ENCODE measurements around the gene MISFA.
A peak's percentile ranks its signal among the peaks of the same experiment; 100 is the strongest.

Gene MISFA

DNA sequence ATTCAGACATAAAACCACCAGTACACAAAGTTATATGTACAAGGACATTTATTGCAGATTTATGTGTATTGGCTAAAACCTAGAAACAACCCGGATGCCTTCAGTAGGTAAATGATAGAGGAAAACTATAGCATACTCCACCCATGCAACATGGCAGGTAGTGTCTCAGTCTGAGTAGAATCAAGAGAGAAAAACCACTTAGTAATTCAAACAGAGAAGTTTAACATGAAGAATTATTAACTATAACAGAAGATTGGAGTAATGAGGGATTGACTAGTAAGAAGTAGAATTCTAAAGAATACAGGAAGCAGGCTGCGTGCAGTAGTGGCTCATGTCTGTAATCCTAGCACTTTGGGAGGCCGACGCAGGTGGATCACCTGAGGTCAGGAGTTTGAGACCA is 50.8 kb downstream of the MISFA start:
- Histone ChIP-seq H3K4me2 (ENCODE audit: low read length) (no peak overlapping the region; the same call in 1 of the 2 replicates), H3F3A (ENCODE audit: control insufficient read depth, insufficient read depth) (no peaks in the 10 kb centered on the region), H3K4me1 (ENCODE audit: control insufficient read depth, low read length) (peaks cover 10% of the 10 kb centered on the region), H3K9me2 (replicated peaks; ENCODE audit: control insufficient read depth, low read length) (no peaks in the 10 kb centered on the region), H3K79me2 (ENCODE audit: control insufficient read depth, low read length) (no peaks in the 10 kb centered on the region), H3K27me3 (ENCODE audit: control insufficient read depth, low read length) (no peaks in the 10 kb centered on the region), H4K20me1 (ENCODE audit: control insufficient read depth, insufficient read depth, low read depth, low read length) (no peaks in the 10 kb centered on the region), H3K4me3 (ENCODE audit: low read length) (no peak overlapping the region), H3K36me3 (ENCODE audit: control insufficient read depth, low read length) (no peaks in the 10 kb centered on the region), H3K9me3 (ENCODE audit: control insufficient read depth, insufficient read depth, low read length) (no peaks in the 10 kb centered on the region), H3K27ac (ENCODE audit: low read depth, low read length) (no peak overlapping the region)
- TF ChIP-seq CTCF (IDR thresholded peaks at IDR 0.05; ENCODE audit: low read depth, low read length, poor library complexity, severe bottlenecking) = no peak

DNA sequence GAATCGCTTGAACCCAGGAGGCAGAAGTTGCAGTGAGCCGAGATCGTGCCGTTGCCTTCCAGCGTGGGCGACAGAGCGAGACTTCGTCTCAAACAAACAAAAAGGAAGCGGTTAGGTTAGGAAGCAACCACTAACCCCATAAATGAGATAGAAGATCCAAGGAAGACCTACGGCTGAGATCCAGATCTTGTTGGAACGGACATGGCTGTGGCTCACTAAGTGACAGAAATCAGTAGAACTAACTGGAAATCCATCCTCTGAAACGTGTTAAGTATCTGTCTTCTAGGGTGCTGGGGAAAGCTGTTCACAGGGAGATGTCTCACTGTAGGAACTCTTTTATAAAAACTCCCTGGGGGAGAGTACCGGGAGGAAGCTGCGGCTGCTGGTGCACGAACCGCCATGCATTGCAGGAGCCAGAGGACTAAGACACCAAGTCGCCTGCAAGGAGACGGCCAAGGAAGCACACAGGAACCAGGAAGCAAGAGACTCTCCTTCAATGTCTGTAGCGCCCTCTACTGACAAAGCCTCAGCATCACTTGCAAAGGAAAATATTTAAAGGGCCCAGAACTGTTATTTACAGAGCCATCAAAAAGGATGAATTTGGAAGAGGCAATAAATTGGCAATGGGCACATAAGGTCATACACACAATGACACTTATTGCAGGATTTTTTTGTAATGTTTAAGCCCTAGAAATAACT is 51.4 kb downstream of the MISFA start:
- Histone ChIP-seq H3K9me3 (ENCODE audit: control insufficient read depth, insufficient read depth, low read length) (no peaks in the 10 kb centered on the region), H3K4me3 (ENCODE audit: low read length) (peak overlapping the region; percentile 53)

More for the DNA sequence above, 51.4 kb downstream of the MISFA start:
- Histone ChIP-seq H3F3A (ENCODE audit: control insufficient read depth, insufficient read depth) (no peaks in the 10 kb centered on the region), H3K27ac (ENCODE audit: low read depth, low read length) (no peak overlapping the region), H3K9me2 (replicated peaks; ENCODE audit: control insufficient read depth, low read length) (no peaks in the 10 kb centered on the region), H3K36me3 (ENCODE audit: control insufficient read depth, low read length) (no peaks in the 10 kb centered on the region), H3K4me2 (ENCODE audit: low read length) (peak overlapping the region; percentile 58), H3K79me2 (ENCODE audit: control insufficient read depth, low read length) (no peaks in the 10 kb centered on the region), H3K27me3 (ENCODE audit: control insufficient read depth, low read length) (no peaks in the 10 kb centered on the region), H4K20me1 (ENCODE audit: control insufficient read depth, insufficient read depth, low read depth, low read length) (no peaks in the 10 kb centered on the region), H3K4me1 (ENCODE audit: control insufficient read depth, low read length) (peaks cover 10% of the 10 kb centered on the region)
- TF ChIP-seq EZH2phosphoT487 (IDR thresholded peaks at IDR 0.05; ENCODE audit: borderline replicate concordance, low read length) (no peak), CTCF (IDR thresholded peaks at IDR 0.05; ENCODE audit: low read depth, low read length, poor library complexity, severe bottlenecking) (peak; percentile 92)
